K562 (cell line): ENCODE data around the gene LMNB1. TPM values are rescaled to one million over a fixed set of nuclear protein-coding genes. Genes with fewer than 3 reads are reported as not detected.

ENCODE experiments used
- DPF2 ChIP-seq: fragments of 450-650 bp; IDR thresholded peaks from 2 replicates; pipeline ENCODE4 v1.6.1; 2016
- ELF4 ChIP-seq: fragments of 450-650 bp; formaldehyde crosslinking; IDR thresholded peaks from 2 replicates; pipeline ENCODE4 v1.4.0; 2022; ENCODE audit warnings: missing genetic modification characterization
- GABPA ChIP-seq: fragments of 200-800 bp; sonication (Bioruptor generic); conservative IDR thresholded peaks from 2 replicates; pipeline ENCODE4 v1.6.1; 2016; ENCODE audit warnings: low read depth, missing genetic modification characterization, missing compliant biosample characterization
- HBP1 ChIP-seq: fragments of 450-650 bp; formaldehyde crosslinking; IDR thresholded peaks from 2 replicates; pipeline ENCODE4 v1.4.0; 2022; ENCODE audit warnings: missing genetic modification characterization
- HDAC6 ChIP-seq: IDR thresholded peaks from 2 replicates; pipeline ENCODE4 v1.6.1; 2012; ENCODE audit warnings: low read depth, mild to moderate bottlenecking, control low read depth, inconsistent platforms, low read length, moderate library complexity
- KAT8 ChIP-seq: fragments of 450-650 bp; IDR thresholded peaks from 2 replicates; pipeline ENCODE4 v1.6.1; 2016; ENCODE audit warnings: low read depth, mild to moderate bottlenecking
- MCM7 ChIP-seq, 2 experiments: fragments of 450-650 bp; IDR thresholded peaks; 2 replicates each; pipeline ENCODE4 v1.6.1; 2016 to 2018
- MXI1 ChIP-seq: IDR thresholded peaks from 2 replicates; pipeline ENCODE4 v1.6.1; 2011; ENCODE audit warnings: low read depth, mild to moderate bottlenecking, improper control_type of control experiment, low read length
- NR0B1 ChIP-seq: fragments of 450-650 bp; IDR thresholded peaks from one replicate; pipeline ENCODE4 v1.6.1; 2018; ENCODE audit warnings: mild to moderate bottlenecking, moderate library complexity; ENCODE audit not compliant: partially characterized antibody
- PTBP1 ChIP-seq: fragments of 200-400 bp; formaldehyde crosslinking; IDR thresholded peaks from 2 replicates; pipeline ENCODE4 v1.6.1; 2017; ENCODE audit warnings: low read depth, low read length
- PYGO2 ChIP-seq: fragments of 450-650 bp; IDR thresholded peaks from 2 replicates; pipeline ENCODE4 v1.6.1; 2016; ENCODE audit warnings: mild to moderate bottlenecking, missing genetic modification characterization, moderate library complexity, missing compliant biosample characterization
- SMC3 ChIP-seq: conservative IDR thresholded peaks from 2 replicates; pipeline ENCODE4 v1.6.1; 2011; ENCODE audit warnings: low read depth, low read length, improper control_type of control experiment; ENCODE audit not compliant: insufficient read depth
- STAG1 ChIP-seq: sonication (generic); formaldehyde crosslinking; IDR thresholded peaks from 2 replicates; pipeline ENCODE4 v1.5.0; 2020; ENCODE audit warnings: missing genetic modification reagents, borderline replicate concordance
- TAF9B ChIP-seq: fragments of 450-650 bp; IDR thresholded peaks from 2 replicates; pipeline ENCODE4 v1.6.1; 2018; ENCODE audit warnings: mild to moderate bottlenecking; ENCODE audit not compliant: partially characterized antibody
- TBL1XR1 ChIP-seq, 2 experiments: IDR thresholded peaks; 2 replicates each; pipeline ENCODE4 v1.6.1; 2012; ENCODE audit warnings: improper control_type of control experiment in 2 of 2, low read length in 2 of 2, mild to moderate bottlenecking in 1 of 2
- U2AF1 ChIP-seq: fragments of 200-400 bp; formaldehyde crosslinking; optimal IDR thresholded peaks from 2 replicates; pipeline ENCODE3; 2017; ENCODE audit warnings: mild to moderate bottlenecking, low read depth, low read length, moderate library complexity
- XRCC3 ChIP-seq: fragments of 450-650 bp; IDR thresholded peaks from 2 replicates; pipeline ENCODE4 v1.6.1; 2017; ENCODE audit warnings: mild to moderate bottlenecking, moderate library complexity
- ZBTB7A ChIP-seq: IDR thresholded peaks from 2 replicates; pipeline ENCODE4 v1.6.1; 2011; ENCODE audit warnings: low read depth, mild to moderate bottlenecking, low read length, moderate library complexity, borderline replicate concordance; ENCODE audit not compliant: control insufficient read depth
- ZNF143 ChIP-seq: sonication (generic); formaldehyde crosslinking; IDR thresholded peaks from 2 replicates; pipeline ENCODE4 v1.9.0; 2022; ENCODE audit warnings: mild to moderate bottlenecking, missing genetic modification reagents
- ZNF146 ChIP-seq: IDR thresholded peaks from one replicate; pipeline ENCODE4 v1.6.1; 2018; ENCODE audit warnings: missing compliant biosample characterization; ENCODE audit not compliant: unreplicated experiment
- ZNF224 ChIP-seq: sonication (generic); formaldehyde crosslinking; IDR thresholded peaks from 2 replicates; pipeline ENCODE4 v1.8.0; 2022; ENCODE audit warnings: mild to moderate bottlenecking, missing genetic modification reagents
- ZNF41 ChIP-seq: fragments of 250-450 bp; sonication (Bioruptor Pico); conservative IDR thresholded peaks from 2 replicates; pipeline ENCODE4 v1.4.0; 2020; ENCODE audit warnings: mild to moderate bottlenecking
- ZNF77 ChIP-seq: fragments of 250-450 bp; sonication (Bioruptor Pico); IDR thresholded peaks from 2 replicates; pipeline ENCODE4 v1.5.0; 2020
- ZNF778 ChIP-seq: fragments of 450-650 bp; formaldehyde crosslinking; IDR thresholded peaks from 2 replicates; pipeline ENCODE4 v1.4.0; 2020; ENCODE audit warnings: mild to moderate bottlenecking, moderate library complexity
- ZNF780A ChIP-seq: fragments of 250-450 bp; sonication (Bioruptor Pico); IDR thresholded peaks from 2 replicates; pipeline ENCODE4 v1.5.0; 2021; ENCODE audit warnings: mild to moderate bottlenecking
- polyA plus RNA-seq, 8 experiments: library from polyadenylated mRNA; depleted of rRNA in 4 of 8; stranded (reverse) in 5 of 8; unstranded in 3 of 8; fragments of >200 nt; fragmentation: Nextera tagmentation in 2 of 8; fragmentation: Illumina TruSeq in 1 of 8; extraction: Ambion mirVana in 2 of 8; extraction: Trizol in 1 of 8; gene quantifications; 2 replicates each; pipeline versions ENCODE4 v1.2.1 to v1.2.3, GENCODE V29; 2011 to 2014; ENCODE audit warnings: inconsistent platforms in 1 of 8, missing spikeins in 1 of 8
- total RNA-seq, 7 experiments: library from RNA; depleted of rRNA in 6 of 7; stranded (reverse); fragments of >200 nt in 6 of 7; fragmentation: Illumina TruSeq in 2 of 7; extraction: Trizol in 2 of 7; gene quantifications; 2 replicates each; pipeline versions ENCODE4 v1.2.1 to v1.2.3, GENCODE V29; 2011 to 2021; ENCODE audit warnings: low replicate concordance in 1 of 7

The LMNB1 gene
- total and polyA plus RNA-seq, 9 of the 15 experiments (the other 6 are each of a cell fraction or from before 2014, with no cell fraction given) = 2.8 to 190 (median 131) TPM

GRCh38 chr5:126776499-126777256 lies at the start of gene LMNB1 (continued):
- TF ChIP-seq ZNF146 (CRISPR knock-in tag) (no peak), MCM7 (IDR thresholded peaks at IDR 0.05) (no peak), XRCC3 (no peak), GABPA (tag) (peak; percentile 76), PYGO2 (no peak), PTBP1 (no peak), NR0B1 (no peak), ZNF77 (no peak), SMC3 (no peak), ZBTB7A (peak; percentile 100), ZNF780A (CRISPR knock-in tag) (no peak), ELF4 (CRISPR knock-in tag) (no peak), MXI1 (no peak), TBL1XR1 (IDR thresholded peaks at IDR 0.05; ENCODE audit: low read length in 2 of 2) (no peak), TAF9B (peak; percentile 44), ZNF143 (CRISPR knock-in tag) (no peak), ZNF41 (CRISPR knock-in tag) (no peak), DPF2 (peak; percentile 63), STAG1 (no peak), HBP1 (no peak), U2AF1 (no peak), ZNF778 (CRISPR knock-in tag) (no peak), ZNF224 (CRISPR knock-in tag) (no peak), HDAC6 (no peak), KAT8 (no peak)
- TF ChIP-seq, all 486 proteins: peak for 146
